HK-2 (cell line): ENCODE data around the gene LYPD3.
A peak's percentile ranks its signal among the peaks of the same experiment; 100 is the strongest.
"Not testable (repeated sequence)": the region's sequence is repeated elsewhere in the genome, so short reads cannot be mapped to it uniquely, and the experiment has no call there.

Source experiments
- DNase-seq: peaks from one replicate; pipeline ENCODE4 v3.0.0-alpha.2; 2018; ENCODE audit not compliant: unreplicated experiment

The LYPD3 gene

DNA sequence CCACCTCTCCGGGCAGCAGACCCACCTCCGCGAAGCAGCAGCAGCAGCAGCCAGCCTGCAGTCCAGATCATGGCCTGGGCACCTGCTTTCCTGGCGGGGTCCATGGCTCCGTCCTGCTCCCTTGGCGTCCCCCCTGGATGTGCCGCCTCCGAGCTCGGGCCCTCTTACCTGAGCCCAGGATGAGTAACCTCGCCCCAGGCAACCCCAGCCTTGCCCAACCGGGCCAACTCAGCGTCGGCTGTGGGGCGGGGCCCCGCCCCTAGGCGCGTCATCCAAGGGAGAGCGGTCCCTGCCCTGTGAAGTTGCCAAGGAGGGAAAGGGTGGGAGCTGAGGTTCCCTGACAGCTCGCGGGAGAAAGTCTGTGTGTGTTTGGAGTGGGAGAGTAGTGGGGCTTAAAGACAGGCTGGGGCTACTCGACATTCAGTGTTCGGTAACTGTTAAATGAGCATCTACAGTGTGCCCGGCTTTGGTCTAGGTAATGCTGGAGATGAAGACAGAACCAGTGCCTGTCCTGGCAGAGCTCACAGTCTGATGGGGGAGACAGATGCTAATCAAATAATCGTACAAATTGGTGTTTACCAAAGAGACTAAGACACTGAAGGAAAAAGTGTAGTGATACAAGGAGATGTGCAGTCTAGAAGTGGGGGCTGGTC, at the start of gene LYPD3:
TSS of gene LYPD3 (minus strand) at position 141 of the 653 bp plus-strand sequence. CDS start at position 104, 37 bp downstream.
- DNase-seq = no peak

DNA sequence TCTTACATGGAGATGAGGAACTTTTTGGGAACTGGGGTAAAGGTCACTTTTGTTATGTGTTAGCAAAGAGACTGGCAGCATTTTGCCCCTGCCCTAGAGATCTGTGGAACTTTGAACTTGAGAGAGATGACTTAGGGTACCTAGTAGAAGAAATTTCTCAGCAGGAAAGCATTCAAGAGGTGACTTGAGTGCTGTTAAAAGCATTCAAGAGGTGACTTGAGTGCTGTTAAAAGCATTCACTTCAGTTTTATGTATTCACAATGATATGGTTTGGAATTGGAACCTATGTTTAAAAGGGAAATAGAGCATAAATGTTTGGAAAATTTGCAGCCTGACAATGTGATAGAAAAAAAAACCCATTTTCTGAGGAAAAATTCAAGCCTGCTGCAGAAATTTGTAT, 47.0 kb upstream of the LYPD3 start:
- DNase-seq = not testable (repeated sequence)

DNA sequence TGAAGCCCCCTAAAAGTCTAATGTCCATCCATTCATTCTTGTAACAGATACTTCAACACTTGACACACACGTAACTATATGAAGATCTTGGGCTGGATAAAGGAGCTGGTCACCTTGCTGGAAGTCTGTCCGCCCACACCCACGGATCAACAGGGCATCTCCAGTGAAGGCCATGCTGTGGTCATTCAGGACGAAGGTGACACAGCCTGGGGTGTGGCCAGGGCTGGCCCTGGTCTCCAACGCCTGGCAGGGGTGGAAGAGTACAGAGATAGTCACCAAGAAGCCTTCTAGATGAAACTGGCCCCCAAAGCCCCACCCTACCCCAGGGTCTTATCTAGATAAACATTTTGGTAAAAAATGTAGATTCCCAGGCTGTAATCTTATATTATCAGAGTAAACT, 45.9 kb upstream of the LYPD3 start:
- DNase-seq = no peak

DNA sequence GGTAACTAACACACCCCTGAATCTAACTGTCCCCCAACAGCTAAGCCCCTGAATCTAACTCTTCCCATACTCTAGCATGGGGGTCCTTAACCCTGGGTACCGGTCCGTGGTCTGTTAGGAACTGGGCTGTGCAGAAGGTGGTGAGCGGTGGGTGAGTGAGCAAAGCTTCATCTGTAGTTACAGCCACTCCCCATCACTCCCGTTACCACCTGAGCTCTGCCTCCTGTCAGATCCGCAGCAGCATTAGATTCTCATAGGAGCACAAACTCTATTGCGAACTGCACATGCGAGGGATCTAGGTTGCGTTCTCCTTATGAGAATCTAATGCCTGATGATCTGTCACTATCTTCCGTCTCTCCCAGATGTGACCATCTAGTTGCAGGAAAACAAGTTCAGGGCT, 45.3 kb upstream of the LYPD3 start:
- no peak for DNase-seq

DNA sequence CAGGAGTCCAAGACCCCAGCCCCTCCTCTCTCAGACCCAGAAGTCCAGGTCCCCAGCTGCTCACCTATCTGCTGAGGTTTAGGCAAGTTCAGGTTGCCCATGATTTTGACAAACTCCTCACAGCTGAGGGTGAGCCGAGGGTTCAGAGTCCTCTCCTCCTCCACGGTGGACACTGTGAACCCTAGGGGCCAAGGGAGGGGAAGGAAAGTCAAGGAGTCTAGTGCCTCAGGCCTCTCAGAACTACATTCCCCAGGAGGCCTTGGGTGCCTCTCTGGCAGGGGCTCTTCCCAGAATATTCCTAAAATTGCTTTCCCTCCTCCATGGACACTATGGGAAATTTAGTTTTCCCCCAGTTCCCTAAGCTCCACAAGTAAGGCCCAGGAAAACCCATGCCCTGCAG, 42.5 kb upstream of the LYPD3 start:
- DNase-seq = no peak

DNA sequence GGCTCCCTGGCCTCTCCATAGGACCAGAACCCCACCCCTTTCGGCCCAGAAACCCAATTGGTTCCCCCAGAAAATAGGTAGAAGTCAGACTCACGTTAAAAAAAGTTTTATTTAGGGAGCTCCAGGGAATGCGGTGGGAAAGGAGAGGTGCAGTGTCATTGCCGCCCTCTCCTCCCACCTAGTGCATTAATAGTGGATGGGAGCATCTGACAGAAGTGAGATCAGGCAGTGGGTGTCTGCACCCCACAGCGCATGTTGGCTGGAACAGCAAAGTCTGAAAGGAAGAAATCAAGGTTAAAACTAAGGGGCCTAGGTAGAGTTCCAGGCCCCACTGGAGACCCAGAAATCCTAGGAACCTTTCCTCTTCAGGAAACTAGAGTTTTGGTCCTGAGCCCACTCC, 41.2 kb upstream of the LYPD3 start:
- DNase-seq = no peak

DNA sequence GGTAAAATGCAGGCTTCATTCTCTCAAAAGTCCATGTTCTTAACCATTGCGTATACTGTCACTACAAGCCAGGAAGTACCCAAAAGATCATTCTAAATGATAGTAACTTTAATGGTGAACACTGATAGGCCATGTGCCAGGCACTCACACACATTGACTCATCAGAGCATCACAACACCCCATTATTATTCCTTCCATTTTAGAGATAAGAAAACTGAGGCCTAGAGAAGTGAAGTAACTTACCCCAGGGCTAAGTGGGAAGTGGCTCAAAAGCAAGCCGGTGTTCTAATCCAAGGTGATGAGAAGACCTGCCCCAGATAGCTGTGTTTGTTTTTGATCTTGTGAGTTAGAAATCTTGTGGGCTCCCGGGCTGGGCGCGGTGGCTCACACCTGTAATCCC, 40.5 kb upstream of the LYPD3 start:
- no peak for DNase-seq

DNA sequence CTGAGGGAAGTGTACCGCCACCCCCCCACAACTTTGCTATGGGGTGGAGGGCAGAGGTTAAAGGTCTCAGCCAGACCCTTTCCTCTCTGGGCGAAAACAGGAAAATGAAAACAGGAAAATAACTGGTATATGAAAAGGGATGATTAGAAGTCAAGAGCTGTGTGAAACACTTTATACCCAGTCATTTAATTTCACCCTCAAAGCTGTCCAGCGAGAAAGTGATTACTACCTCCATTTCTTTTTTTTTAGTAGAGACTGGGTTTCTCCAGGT, 39.7 kb upstream of the LYPD3 start:
- DNase-seq = no peak

DNA sequence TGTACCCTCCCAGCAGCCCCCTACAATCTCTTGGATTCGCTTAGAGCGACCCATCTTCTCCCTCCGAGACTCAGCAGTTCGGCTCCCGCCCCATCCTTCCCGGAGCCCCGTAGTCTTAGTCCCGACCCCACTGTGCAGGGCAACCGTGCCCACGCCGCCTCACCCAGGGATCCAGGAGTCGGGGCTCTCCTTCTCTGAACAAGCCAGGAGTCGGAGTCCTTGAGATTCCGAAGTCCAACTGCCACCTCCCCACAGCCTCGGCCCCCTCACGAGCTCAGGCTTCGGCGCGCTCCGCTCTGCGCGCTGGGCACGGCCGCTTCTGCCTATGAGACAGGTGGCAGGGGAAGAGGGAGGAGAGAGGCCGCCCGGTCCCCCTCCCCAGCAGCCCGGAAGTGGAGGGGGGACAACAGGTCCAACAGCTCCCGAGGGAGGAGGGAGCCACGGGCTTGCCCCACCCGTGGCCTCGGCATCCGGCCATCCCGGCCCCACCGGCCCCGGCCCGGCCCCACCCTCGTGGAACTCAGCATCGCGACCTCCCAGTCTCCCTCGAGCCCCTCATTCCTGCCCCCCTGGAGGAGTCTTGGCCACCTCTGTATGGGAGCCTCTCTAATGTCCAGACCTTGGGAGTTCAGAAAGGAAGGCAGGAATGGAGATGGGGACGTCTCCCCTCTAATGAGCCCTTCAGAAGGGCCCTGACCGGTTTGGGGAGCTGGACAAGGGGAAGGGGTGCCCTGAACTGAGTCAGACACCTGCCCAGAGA, 39.2 kb upstream of the LYPD3 start, which contains the start of gene PHLDB3:
TSS of gene PHLDB3 (minus strand) at position 321 of the 760 bp plus-strand sequence. CDS start 628 bp downstream, outside the sequence.
- peak; percentile 57 for DNase-seq

DNA sequence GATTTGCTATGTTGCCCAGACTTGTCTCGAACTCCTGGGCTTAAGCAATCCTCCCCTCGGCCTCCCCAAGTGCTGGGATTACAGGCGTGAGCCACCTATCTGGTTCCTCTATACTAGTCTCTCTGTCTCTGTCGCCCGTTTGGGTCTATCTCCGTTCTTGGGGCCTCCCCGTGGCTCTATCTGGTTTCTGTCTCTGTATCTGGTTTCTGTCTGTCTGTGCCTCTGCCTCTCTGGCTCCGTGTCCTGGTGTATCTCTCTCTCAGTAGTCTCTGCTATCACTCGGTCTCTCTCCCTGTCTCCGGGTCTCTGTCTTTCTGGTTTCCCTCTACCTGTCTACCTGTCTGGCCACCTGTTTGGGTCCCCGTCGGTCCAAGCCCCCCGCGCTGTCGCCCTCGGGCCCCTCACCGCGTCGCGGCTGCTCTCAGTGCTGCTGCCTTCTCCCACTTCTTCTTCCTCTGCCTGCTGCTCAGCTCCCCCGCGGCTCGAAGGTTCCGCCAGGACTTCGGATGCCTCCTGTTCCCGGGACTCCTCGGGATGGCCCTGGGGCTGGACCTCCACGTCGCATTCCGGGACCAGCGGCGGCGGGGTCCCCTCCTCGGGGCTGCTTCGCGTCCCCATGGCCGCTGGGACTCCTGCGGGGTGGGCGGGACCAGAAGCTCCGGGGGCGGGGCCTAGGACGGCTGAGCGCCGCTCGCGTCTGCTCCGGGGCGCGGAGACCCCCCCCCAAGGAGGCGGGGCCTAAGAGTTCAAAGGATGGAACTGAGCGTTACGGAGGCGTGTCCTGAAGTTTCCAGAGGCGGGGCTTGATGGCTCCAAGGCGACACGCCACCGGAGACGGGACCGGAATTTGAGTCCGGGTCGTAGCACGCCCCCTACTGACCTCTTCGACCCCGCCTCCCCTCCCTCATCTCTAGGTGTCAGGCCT, 38.4 kb upstream of the LYPD3 start:
- peak; percentile 92 for DNase-seq

DNA sequence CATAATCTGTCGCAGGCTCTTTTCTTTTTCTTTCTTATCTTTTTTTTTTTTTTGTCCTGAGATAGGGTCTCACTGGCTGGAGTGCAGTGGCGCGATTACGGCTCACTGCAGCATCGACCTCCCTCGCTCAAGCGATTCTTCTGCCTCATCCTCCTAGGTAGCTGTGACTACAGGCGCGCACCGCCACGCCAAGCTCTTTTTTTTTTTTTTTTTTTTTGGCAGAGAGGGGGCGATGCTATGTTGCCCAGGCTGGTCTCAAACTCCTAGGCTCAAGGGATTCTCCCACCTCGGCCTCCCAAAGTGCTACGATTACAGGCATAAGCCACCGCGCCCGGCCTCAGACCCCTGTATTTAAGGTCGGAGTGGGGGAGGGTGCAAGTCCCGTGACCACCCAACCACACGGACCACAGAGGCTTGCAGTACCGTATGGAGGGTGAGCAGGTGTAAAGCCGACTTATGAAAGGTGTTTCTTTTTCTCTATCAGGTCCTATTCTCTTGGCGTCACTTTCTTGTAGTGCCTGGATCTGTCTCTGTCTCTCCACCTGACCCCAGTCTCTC, 37.1 kb upstream of the LYPD3 start:
- DNase-seq = no peak

DNA sequence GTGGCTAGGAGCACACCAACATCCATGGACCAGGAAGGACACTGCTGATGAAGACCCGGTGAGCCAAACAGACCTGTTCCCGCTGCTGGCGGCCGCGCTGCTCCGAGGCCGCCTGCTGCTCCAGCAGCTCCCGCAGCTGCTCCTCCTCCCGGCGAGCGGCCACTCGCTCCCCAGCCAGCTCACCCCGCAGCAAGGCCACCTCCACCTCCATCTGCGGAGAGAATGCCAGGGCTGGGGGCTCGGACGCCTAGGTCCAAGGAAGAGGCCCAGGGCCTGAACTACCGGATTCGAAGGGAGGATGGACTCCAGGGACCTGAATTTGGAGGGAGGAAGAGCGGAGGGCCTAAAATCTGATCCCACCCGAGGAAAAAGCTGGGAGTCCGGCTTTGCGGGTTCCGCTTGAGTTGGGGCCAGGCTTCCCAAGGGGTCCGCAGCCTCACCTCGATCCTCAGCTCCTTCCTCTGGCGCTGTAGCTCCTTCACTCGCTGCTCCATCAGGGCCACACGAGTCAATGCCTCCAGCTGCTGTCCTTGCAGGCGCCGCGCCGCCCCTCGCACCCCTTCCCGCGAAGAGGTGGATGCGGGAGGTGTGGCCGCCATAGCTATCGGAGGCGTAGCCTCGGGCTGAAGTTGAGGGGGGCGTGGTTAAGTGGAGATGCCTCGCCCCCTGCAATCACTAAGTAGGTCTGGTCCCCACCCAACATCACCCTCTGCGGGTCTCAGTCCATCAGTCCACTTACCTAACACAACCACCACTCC, 36.4 kb upstream of the LYPD3 start:
- no peak for DNase-seq

DNA sequence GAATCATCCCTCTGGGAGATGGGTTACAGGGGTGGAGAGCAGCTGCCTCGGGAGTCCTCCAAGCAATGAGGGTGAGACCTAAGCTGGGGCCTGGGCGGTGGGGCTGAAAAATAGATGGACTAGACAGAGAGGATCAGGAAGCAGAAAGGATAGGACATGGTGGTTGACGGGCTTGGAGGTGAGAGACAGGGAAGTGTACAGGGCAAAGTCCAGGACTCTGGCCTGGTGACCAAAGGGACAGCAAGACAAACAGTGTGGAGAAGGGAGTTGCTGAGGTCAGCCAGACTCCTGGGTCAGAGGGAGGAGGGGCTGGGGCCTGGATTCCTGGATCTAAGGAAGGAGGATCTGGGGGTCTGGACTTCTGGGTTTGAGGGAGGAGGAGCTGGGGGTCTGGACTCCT, 33.6 kb upstream of the LYPD3 start:
- DNase-seq = no peak

DNA sequence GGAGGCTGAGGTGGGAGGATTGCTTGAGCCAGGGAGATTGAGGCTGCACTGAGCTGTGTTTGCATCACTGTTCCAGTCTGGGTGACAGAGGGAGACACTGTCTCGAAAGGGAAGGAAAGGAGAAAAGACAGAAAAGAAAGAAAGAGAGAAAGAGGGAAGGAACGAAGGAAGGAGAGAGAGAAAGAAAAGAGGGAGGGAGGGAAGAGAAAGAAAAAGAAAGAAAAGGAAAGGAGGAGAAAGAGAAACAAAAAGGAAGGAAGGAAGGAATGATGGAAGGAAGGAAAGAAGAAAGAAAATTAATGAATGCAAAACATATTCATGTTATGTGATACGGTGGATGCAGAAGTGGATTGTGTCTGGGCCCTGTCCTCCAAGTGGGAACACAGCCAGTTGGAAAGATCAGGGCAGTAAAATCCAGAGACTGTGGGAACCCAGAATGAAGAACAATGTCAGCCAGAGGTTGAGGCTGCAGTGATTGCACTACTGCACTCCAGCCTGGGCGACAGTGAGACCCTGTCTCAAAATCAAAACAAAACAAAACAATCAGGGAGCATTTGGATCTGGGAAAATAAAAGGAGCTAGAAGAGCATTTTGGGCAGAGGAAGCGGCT, 32.9 kb upstream of the LYPD3 start:
- DNase-seq = no peak

DNA sequence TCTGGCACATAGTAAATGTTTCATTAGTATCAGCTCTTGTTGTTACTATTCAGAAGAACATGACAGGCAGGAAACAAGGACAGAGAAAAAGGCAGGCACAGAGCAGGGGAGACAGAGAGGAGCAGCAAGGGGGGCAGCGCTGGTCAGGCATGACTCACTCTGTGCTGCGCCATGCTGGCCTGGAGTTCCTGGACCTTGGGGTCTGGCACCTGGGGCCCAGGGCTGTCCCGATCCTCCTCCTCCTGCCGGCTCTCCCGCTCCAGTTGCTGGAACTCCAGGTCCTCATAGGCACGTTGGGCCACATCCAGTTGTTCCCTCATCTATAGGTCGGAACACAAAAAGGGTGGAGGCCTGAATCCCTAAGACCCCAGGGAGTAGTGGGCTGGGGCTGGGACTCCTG, 31.6 kb upstream of the LYPD3 start:
- no peak for DNase-seq

DNA sequence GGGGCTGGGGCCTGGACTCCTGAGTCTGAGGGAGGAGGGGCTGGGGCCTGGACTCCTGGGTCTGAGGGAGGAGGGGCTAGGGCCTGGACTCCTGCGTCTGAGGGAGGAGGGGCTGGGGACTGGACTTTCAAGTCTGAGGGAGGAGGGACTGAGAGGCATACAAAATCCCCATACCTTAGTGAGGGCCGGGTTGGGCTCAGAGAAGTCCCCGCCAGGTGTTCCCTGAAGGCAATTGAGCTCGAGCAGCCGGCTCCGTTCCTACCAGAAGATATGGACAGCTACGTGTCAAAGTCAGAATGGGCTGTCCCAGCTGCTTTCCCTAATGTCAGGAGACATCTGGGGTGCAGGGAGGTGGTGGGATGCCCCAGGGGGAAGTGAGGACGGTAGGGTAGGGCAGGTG, 29.7 kb upstream of the LYPD3 start:
- no peak for DNase-seq

DNA sequence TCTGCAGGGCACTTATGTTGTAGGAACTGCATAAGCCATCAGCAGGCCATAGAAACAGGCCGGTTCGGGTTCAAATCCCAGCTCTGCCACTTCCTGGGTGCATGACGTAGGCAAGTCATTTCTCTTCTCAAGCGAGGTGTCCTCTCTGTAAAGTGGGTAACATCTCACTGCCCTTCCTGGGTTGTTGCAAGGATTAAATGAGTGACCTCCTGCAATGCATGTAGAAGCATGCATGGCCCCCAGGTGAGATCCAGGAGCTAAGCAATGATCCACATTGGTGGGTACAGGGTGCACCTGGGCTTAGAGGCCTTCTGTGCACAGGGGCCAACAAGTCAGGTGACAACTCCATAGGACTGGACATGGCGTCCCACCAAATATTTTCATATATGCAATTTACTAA, 25.4 kb upstream of the LYPD3 start:
- DNase-seq = no peak

DNA sequence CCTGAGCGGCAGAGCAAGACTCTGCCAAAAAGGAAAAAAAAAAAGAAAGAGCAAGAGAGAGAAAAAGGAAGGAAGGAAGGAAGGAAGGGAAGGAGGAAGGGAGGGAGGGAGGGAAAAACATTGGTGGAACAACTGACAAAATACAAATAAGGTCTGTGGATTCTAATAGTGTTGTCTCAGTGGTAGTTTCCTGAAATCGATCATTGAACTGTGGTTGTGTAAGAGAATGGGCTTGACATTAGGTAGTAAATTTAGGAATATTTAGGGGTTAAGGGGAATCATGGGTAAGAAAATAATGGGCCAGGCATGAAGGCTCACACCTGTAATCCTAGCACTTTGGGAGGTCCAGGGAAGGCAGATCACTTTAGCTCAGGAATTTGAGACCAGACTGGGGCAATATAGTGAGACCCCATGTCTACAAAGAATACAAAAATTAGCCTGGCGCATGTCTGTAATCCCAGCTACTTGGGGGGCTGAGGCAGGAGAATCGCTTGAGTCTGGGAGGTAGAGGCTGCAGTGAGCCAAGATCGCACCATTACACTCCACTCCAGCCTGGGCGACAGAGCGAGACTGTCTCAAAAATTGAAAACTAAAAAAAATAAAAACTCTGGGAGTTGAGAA, 24.7 kb upstream of the LYPD3 start:
- no peak for DNase-seq

DNA sequence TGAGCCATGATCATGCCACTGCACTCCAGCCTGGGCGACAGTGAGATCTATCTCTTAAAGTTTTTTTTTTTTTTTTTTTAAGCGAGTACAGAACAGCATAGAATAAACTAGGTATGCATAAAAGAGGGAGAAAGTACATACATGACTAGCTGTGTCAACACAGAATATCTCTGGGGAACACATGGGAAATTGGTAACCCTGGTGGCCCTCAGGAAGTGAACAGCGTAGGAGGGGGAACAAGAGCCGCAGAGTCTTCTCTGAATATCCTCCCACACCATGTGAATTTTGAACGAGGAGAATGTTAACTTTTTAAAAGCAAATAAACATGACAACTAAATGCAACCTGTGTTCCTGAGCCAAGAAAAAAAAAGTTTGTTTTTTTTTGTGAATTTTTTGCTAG, 23.9 kb upstream of the LYPD3 start:
- DNase-seq = no peak

DNA sequence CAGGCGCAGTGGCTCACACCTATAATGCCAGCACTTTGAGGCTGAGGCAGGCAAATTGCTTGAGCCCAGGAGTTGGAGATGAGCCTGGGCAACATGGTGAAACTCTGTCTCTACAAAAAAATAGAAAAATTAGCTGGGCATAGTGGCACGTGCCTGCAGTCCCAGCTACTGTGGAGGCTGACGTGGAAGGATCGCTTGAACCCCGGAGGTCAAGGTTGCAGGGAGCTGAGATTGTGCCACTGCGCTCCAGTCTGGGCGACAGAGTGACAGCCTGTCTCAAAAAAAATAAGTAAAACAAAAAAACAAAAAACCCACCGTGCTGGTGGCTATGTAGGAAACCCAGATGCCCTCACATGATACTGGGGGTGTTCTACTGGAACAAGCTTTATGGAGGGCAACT, 22.8 kb upstream of the LYPD3 start:
- DNase-seq = no peak

DNA sequence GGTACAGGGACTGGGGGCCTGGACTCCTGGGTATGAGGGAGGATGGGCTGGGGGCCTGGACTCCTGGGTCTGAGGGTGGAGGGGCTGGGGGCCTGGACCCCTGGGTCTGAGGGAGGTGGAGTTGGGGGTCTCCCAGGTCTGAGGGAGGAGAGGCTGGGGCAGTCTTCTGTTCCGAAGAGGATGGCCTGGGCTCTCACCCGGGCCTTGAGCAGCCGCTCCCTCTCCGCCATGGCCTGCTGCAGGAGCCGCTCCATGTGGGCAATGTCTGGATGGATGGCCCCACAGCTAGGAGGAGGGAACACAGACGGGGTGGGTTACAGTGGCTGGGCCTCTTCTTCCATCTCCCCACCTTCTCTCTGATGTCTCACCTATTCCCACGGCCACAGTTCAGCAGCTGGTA, 21.0 kb upstream of the LYPD3 start:
- no peak for DNase-seq
